Caco-2 (cell line): Measurements from ENCODE around the gene FAM72A. TPM values are rescaled to one million over a fixed set of nuclear protein-coding genes. Genes with fewer than 3 reads are reported as not detected.
"Not testable (repeated sequence)": the region's sequence is repeated elsewhere in the genome, so short reads cannot be mapped to it uniquely, and the experiment has no call there.

Experiments used
- BruUV-seq: library from RNA; stranded (reverse); fragments of 400-500 nt; replicated peaks from 2 replicates; lab custom pipeline; 2021; lab: Mats Ljungman, UMichigan
- CTCF ChIA-PET: fragments of 300-600 bp; sonication (Branson Sonifier 250); formaldehyde crosslinking; loops from one replicate; lab custom pipeline; 2022; ENCODE audit warnings: antibody characterized with exemption; lab: Charles Lee
- POLR2A ChIA-PET: fragments of 300-600 bp; sonication (Branson Sonifier 250); formaldehyde crosslinking; loops from one replicate; lab custom pipeline; 2022; ENCODE audit warnings: antibody characterized with exemption; lab: Charles Lee
- DNase-seq, 2 experiments: peaks; one replicate each; pipeline versions ENCODE4 v3.0.0 to v3.0.0-alpha.2; 2020 to 2022
- H3K27me3 ChIP-seq: replicated peaks from 2 replicates; pipeline ENCODE4 v1.6.0; 2011; ENCODE audit warnings: low read length; ENCODE audit not compliant: control insufficient read depth, insufficient read depth
- H3K36me3 ChIP-seq: 2 replicates; pipeline ENCODE4 v1.5.1; 2011; ENCODE audit warnings: low read length; ENCODE audit not compliant: control insufficient read depth, insufficient read depth
- H3K4me1 ChIP-seq: fragments of 250-450 bp; sonication (Bioruptor Pico); 2 replicates; pipeline ENCODE4 v1.5.1; 2020; ENCODE audit warnings: mild to moderate bottlenecking
- H3K4me3 ChIP-seq: 2 replicates; pipeline ENCODE4 v1.5.1; 2011; ENCODE audit warnings: low read depth, mild to moderate bottlenecking, control low read depth, low read length
- H3K9me3 ChIP-seq: fragments of 250-450 bp; sonication (Bioruptor Pico); 2 replicates; pipeline ENCODE4 v1.5.1; 2020; ENCODE audit warnings: mild to moderate bottlenecking, moderate library complexity
- H3K27ac Mint-ChIP-seq: one replicate; pipeline ENCODE4 v1.8.0; 2022; ENCODE audit warnings: mixed read lengths; ENCODE audit not compliant: unreplicated experiment
- H3K27me3 Mint-ChIP-seq: one replicate; pipeline ENCODE4 v1.8.0; 2022; ENCODE audit warnings: mixed read lengths; ENCODE audit not compliant: insufficient read depth, unreplicated experiment
- H3K36me3 Mint-ChIP-seq: one replicate; pipeline ENCODE4 v1.8.0; 2022; ENCODE audit warnings: mild to moderate bottlenecking, mixed read lengths; ENCODE audit not compliant: insufficient read depth, unreplicated experiment
- H3K4me1 Mint-ChIP-seq: one replicate; pipeline ENCODE4 v1.8.0; 2022; ENCODE audit warnings: low read depth, mixed read lengths; ENCODE audit not compliant: unreplicated experiment
- H3K4me3 Mint-ChIP-seq: one replicate; pipeline ENCODE4 v1.8.0; 2022; ENCODE audit warnings: mild to moderate bottlenecking, moderate library complexity, mixed read lengths; ENCODE audit not compliant: unreplicated experiment
- H3K9me3 Mint-ChIP-seq: one replicate; pipeline ENCODE4 v1.8.0; 2022; ENCODE audit warnings: mixed read lengths; ENCODE audit not compliant: unreplicated experiment
- intact Hi-C: fragments of 100-400 bp; cut with micrococcal nuclease; formaldehyde crosslinking; loops from one replicate; pipeline ENCODE4 v1.10.0; 2022; ENCODE audit not compliant: unreplicated experiment
- total RNA-seq: library from RNA; stranded (reverse); gene quantifications from 2 replicates; pipeline ENCODE4 v1.2.3, GENCODE V29; 2022
- TF ChIP-seq, protein P1 (sequence below), 2 experiments: fragments of 200-600 bp in 1 of 2; IDR thresholded peaks; 1 replicate in 1 of 2; 2 replicates in 1 of 2; pipeline versions ENCODE4 v1.5.1 to v1.8.0; 2011 to 2022; ENCODE audit warnings: antibody characterized with exemption in 1 of 2, control low read depth in 1 of 2, inconsistent platforms in 1 of 2, low read depth in 1 of 2, low read length in 1 of 2, mild to moderate bottlenecking in 1 of 2, moderate library complexity in 1 of 2; ENCODE audit not compliant: insufficient read depth in 1 of 2, severe bottlenecking in 1 of 2, unreplicated experiment in 1 of 2

The FAM72A gene
- total RNA-seq, 1 experiment from 2014 or later: 12.3 TPM

DNA sequence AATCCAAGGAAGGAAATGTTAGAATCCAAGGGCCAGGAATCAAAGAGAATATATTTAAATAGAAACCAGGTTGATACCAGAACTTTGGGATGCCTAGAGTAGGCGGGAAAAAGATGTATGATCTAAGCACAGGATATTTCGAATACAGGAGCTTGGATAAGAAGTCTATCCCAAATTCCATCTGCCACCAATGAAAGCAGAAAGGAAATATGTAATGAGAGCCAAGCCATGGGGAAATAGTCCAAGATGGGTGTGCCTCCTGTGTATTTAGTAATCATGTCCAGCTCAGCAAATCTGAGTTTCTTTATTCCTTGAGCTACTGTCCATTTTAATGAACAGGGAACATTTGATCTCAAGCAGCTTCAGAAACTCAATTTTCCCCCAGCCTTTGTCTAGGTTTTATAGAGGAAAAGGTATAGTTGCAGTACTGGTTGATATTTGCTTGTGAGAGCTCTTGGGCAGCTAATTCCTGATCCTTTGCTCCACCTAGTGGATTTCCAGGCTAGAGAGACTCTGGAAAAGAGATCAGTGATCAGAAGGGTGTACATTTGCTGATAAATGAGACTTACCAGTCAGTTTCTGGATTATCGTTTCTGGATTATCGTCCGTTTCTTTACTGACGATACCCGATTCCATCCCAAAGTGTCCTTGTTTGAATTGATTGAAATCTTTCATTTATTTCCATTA, 28.3 kb downstream of the FAM72A start:
- peak; percentile 26 to 29 for DNase-seq

DNA sequence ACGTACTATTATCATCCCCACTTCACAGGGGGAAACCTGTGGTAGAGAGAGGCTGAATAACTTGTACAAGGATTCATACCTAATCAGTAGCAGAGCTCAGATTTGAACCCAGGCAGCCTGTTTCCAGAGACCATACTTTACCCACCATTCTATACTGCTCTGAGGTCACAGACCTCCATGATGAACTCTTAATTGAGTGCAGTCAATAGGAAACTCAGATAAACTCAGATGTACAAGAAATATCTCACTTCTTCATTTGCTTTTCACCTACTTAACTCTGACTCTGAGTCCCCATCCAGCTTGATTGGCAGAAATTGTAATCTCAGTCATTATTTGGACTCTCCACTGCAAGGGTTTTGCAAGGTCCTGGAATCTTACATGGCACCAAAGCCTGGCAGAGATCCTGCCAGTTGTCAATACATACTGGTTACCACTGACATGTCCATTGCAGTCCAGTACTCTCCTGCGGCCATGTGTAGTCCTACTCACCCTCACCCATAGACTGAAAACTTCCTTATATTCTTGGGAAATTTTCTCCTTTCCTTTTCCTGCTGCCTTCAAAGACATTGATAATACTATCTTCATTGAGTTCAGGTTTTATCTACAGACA, 29.4 kb downstream of the FAM72A start:
- H3K27me3 Mint-ChIP-seq, DNase-seq, POLR2A ChIA-PET, H3K4me3 ChIP-seq, intact Hi-C loops, H3K9me3 Mint-ChIP-seq, H3K27ac Mint-ChIP-seq, H3K36me3 Mint-ChIP-seq, H3K4me1 ChIP-seq, H3K27me3 ChIP-seq, H3K9me3 ChIP-seq, H3K4me1 Mint-ChIP-seq, H3K4me3 Mint-ChIP-seq, H3K36me3 ChIP-seq, CTCF ChIA-PET, BruUV-seq: not testable (repeated sequence)

More for the DNA sequence above, 28.3 kb downstream of the FAM72A start:
- H3K36me3 ChIP-seq, H3K4me1 ChIP-seq, H3K9me3 ChIP-seq, H3K4me3 Mint-ChIP-seq, POLR2A ChIA-PET, BruUV-seq, H3K27ac Mint-ChIP-seq, H3K4me1 Mint-ChIP-seq, H3K4me3 ChIP-seq, H3K9me3 Mint-ChIP-seq, CTCF ChIA-PET, H3K27me3 Mint-ChIP-seq, intact Hi-C loops, H3K36me3 Mint-ChIP-seq, H3K27me3 ChIP-seq: not testable (repeated sequence)
- TF ChIP-seq, protein P1, sequence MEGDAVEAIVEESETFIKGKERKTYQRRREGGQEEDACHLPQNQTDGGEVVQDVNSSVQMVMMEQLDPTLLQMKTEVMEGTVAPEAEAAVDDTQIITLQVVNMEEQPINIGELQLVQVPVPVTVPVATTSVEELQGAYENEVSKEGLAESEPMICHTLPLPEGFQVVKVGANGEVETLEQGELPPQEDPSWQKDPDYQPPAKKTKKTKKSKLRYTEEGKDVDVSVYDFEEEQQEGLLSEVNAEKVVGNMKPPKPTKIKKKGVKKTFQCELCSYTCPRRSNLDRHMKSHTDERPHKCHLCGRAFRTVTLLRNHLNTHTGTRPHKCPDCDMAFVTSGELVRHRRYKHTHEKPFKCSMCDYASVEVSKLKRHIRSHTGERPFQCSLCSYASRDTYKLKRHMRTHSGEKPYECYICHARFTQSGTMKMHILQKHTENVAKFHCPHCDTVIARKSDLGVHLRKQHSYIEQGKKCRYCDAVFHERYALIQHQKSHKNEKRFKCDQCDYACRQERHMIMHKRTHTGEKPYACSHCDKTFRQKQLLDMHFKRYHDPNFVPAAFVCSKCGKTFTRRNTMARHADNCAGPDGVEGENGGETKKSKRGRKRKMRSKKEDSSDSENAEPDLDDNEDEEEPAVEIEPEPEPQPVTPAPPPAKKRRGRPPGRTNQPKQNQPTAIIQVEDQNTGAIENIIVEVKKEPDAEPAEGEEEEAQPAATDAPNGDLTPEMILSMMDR (IDR thresholded peaks at IDR 0.05; ENCODE audit: insufficient read depth in 1 of 2, low read depth in 1 of 2, low read length in 1 of 2, severe bottlenecking in 1 of 2, unreplicated experiment in 1 of 2): peak in 1 of 2 experiments; percentile 29

DNA sequence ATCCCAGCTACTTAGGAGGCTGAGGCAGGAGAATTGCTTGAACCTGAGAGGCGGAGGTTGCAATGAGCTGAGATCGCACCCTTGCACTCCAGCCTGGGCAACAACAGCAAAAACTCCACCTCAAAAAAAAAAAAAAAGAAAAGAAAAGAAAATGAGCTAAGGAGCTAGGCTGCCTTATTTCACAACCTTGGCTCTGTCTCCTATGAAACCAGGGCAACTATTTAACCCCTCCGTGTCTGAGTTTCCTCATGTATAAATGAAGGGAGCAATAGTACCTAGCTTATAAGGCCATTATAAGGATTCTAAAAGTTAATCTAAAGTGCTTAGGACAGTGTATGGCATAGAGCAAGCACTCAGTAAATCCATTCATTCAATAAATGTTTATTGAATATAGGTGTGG, 32.8 kb downstream of the FAM72A start:
- H3K4me3 Mint-ChIP-seq, H3K9me3 Mint-ChIP-seq, H3K4me1 ChIP-seq, DNase-seq, H3K4me3 ChIP-seq, H3K36me3 Mint-ChIP-seq, H3K27me3 ChIP-seq, H3K9me3 ChIP-seq, H3K27ac Mint-ChIP-seq, POLR2A ChIA-PET, intact Hi-C loops, H3K36me3 ChIP-seq, BruUV-seq, CTCF ChIA-PET, H3K27me3 Mint-ChIP-seq, H3K4me1 Mint-ChIP-seq: not testable (repeated sequence)

DNA sequence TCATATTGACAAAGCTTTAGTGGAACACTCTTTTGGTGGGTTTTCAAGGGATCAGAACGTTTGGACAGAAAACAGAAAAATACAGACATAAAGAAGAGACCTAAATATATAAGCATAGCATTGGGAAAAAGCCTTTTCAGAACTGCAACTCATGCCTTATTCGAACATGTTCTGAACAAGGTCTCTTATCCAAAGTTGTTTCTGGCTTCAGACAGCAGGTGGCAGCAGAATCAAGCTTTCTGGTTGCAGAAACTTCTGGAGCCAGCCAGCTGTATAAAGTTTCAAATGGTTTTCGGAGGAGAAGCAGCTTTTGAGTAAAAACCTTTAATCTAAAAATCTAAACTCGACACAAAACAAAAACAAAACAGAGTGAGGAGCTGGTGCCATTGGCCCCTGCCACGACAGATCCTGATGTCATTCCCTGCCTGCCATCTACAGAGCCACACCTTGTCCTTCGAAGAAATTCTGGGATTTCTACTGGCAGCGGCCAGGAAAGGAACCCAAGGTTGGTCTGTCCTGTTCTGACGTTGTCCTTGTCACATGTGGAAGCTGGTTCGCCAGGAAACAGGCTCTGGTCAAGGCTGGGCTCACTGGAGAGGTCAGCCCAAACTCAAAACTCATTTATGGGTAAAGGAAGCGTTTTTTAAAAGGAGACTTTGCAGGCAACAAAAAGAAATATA, 35.1 kb downstream of the FAM72A start:
- H3K4me3 Mint-ChIP-seq, H3K4me1 ChIP-seq, H3K36me3 ChIP-seq, H3K27me3 Mint-ChIP-seq, DNase-seq, H3K4me3 ChIP-seq, CTCF ChIA-PET, H3K9me3 ChIP-seq, H3K27ac Mint-ChIP-seq, H3K4me1 Mint-ChIP-seq, H3K9me3 Mint-ChIP-seq, intact Hi-C loops, H3K36me3 Mint-ChIP-seq, POLR2A ChIA-PET, BruUV-seq, H3K27me3 ChIP-seq: not testable (repeated sequence)
- TF ChIP-seq, protein P1 (IDR thresholded peaks at IDR 0.05; ENCODE audit: insufficient read depth in 1 of 2, low read depth in 1 of 2, low read length in 1 of 2, severe bottlenecking in 1 of 2, unreplicated experiment in 1 of 2): peak in 1 of 2 experiments; percentile 26
